MM.1S (cell line): ENCODE results near the gene TRPV2.
A peak's percentile ranks its signal among the peaks of the same experiment; 100 is the strongest.
"Not testable (repeated sequence)": the region's sequence is repeated elsewhere in the genome, so short reads cannot be mapped to it uniquely, and the experiment has no call there.

Experiments
- DNase-seq: peaks from one replicate; pipeline ENCODE4 v3.0.0-alpha.2; 2015
- H2AFZ ChIP-seq: fragments of 300-600 bp; sonication (generic); 2 replicates; pipeline ENCODE4 v1.6.0; 2016; ENCODE audit warnings: antibody characterized with exemption, low read length
- H3F3A ChIP-seq: fragments of 300-600 bp; sonication (generic); 2 replicates; pipeline ENCODE4 v1.6.1; 2016; ENCODE audit warnings: mild to moderate bottlenecking, antibody characterized with exemption, low read length, moderate library complexity, mixed read lengths; ENCODE audit not compliant: insufficient read depth
- H3K27ac ChIP-seq: fragments of 300-600 bp; sonication (generic); 2 replicates; pipeline ENCODE4 v1.5.1; 2016; ENCODE audit warnings: mild to moderate bottlenecking, low read length
- H3K27me3 ChIP-seq: fragments of 300-600 bp; sonication (generic); replicated peaks from 2 replicates; pipeline ENCODE4 v1.6.0; 2016; ENCODE audit warnings: low read length; ENCODE audit not compliant: insufficient read depth
- H3K36me3 ChIP-seq: fragments of 300-600 bp; sonication (generic); replicated peaks from 2 replicates; pipeline ENCODE4 v1.6.1; 2016; ENCODE audit warnings: mild to moderate bottlenecking, low read length, mixed read lengths; ENCODE audit not compliant: insufficient read depth
- H3K4me1 ChIP-seq: fragments of 300-600 bp; sonication (generic); 2 replicates; pipeline ENCODE4 v1.6.1; 2016; ENCODE audit warnings: low read length, mixed read lengths
- H3K4me2 ChIP-seq: fragments of 300-600 bp; sonication (generic); 2 replicates; pipeline ENCODE4 v1.6.0; 2016; ENCODE audit warnings: low read depth, low read length
- H3K4me3 ChIP-seq: fragments of 300-600 bp; sonication (generic); 2 replicates; pipeline ENCODE4 v1.5.1; 2016; ENCODE audit warnings: low read length, mixed read lengths
- H3K79me2 ChIP-seq: fragments of 300-600 bp; sonication (generic); 2 replicates; pipeline ENCODE4 v1.6.1; 2016; ENCODE audit warnings: mixed run types, low read length, mixed read lengths
- H3K9ac ChIP-seq: fragments of 300-600 bp; sonication (generic); 2 replicates; pipeline ENCODE4 v1.6.1; 2016; ENCODE audit warnings: low read length, mixed read lengths
- H3K9me2 ChIP-seq: fragments of 300-600 bp; sonication (generic); replicated peaks from 2 replicates; pipeline ENCODE4 v1.6.1; 2016; ENCODE audit warnings: mild to moderate bottlenecking, low read length, mixed read lengths; ENCODE audit not compliant: insufficient read depth
- H3K9me3 ChIP-seq: fragments of 300-600 bp; sonication (generic); replicated peaks from 2 replicates; pipeline ENCODE4 v1.6.1; 2016; ENCODE audit warnings: mild to moderate bottlenecking, low read length, mixed read lengths; ENCODE audit not compliant: insufficient read depth
- H4K20me1 ChIP-seq: fragments of 300-600 bp; sonication (generic); 2 replicates; pipeline ENCODE4 v1.6.1; 2016; ENCODE audit warnings: mild to moderate bottlenecking, low read length, moderate library complexity, mixed read lengths; ENCODE audit not compliant: insufficient read depth
- CTCF ChIP-seq: fragments of 300-600 bp; sonication (generic); IDR thresholded peaks from 2 replicates; pipeline ENCODE4 v1.5.1; 2016; ENCODE audit warnings: antibody characterized with exemption, low read length, mixed read lengths
- EZH2 ChIP-seq: fragments of 300-600 bp; sonication (generic); optimal IDR thresholded peaks from 2 replicates; pipeline ENCODE3; 2017; ENCODE audit warnings: low read depth, mild to moderate bottlenecking, antibody characterized with exemption, low read length, mixed read lengths
- EZH2phosphoT487 ChIP-seq: fragments of 300-600 bp; sonication (generic); IDR thresholded peaks from 2 replicates; pipeline ENCODE4 v1.6.1; 2018; ENCODE audit warnings: antibody characterized with exemption, low read length

Gene TRPV2

GRCh38 chr17:16383772-16384287 is 31.5 kb upstream of the TRPV2 start:
- TF ChIP-seq EZH2phosphoT487 (no peak), EZH2 (no peak), CTCF (no peak)
- Histone ChIP-seq H3K4me3 (no peak overlapping the region), H3K27me3 (no peaks in the 10 kb centered on the region), H3K9me2 (no peaks in the 10 kb centered on the region), H3K9ac (no peak overlapping the region), H3K9me3 (no peaks in the 10 kb centered on the region), H3K4me2 (no peak overlapping the region), H3K4me1 (no peaks in the 10 kb centered on the region), H2AFZ (no peak overlapping the region), H3K36me3 (no peaks in the 10 kb centered on the region; the same call in 1 of the 2 replicates), H3K27ac (no peak overlapping the region), H3K79me2 (peaks cover 12% of the 10 kb centered on the region), H4K20me1 (no peaks in the 10 kb centered on the region), H3F3A (peaks cover 14% of the 10 kb centered on the region; the same call in 1 of the 2 replicates)
- DNase-seq: no peak

GRCh38 chr17:16384557-16384956 is 30.8 kb upstream of the TRPV2 start:
- H3K4me2 ChIP-seq: no peak overlapping the region
- no peak for TF ChIP-seq EZH2
- TF ChIP-seq CTCF: no peak
- TF ChIP-seq EZH2phosphoT487: no peak

GRCh38 chr17:16386126-16386507 is 29.3 kb upstream of the TRPV2 start:
- H3K27ac ChIP-seq, H3K4me1 ChIP-seq, DNase-seq, H3K36me3 ChIP-seq, H4K20me1 ChIP-seq, H3K27me3 ChIP-seq, H3K9me3 ChIP-seq, H3K79me2 ChIP-seq, H3K9me2 ChIP-seq: not testable (repeated sequence)
- peak overlapping the region; percentile 61 for H3K4me3 ChIP-seq
- peak overlapping the region; percentile 77; the same call in 1 of the 2 replicates for H3K4me2 ChIP-seq
- H3K9ac ChIP-seq: peak overlapping the region; percentile 35; the same call in 1 of the 2 replicates
- H2AFZ ChIP-seq: peak overlapping the region; percentile 87
- peaks cover 14% of the 10 kb centered on the region; the same call in 1 of the 2 replicates for H3F3A ChIP-seq

More at GRCh38 chr17:16384557-16384956, 30.8 kb upstream of the TRPV2 start:
- Histone ChIP-seq H3F3A (peaks cover 14% of the 10 kb centered on the region; the same call in 1 of the 2 replicates), H3K79me2 (peaks cover 12% of the 10 kb centered on the region), H3K27me3 (no peaks in the 10 kb centered on the region), H3K9me3 (no peaks in the 10 kb centered on the region), H4K20me1 (no peaks in the 10 kb centered on the region), H2AFZ (no peak overlapping the region), H3K4me1 (no peaks in the 10 kb centered on the region), H3K9me2 (no peaks in the 10 kb centered on the region), H3K4me3 (no peak overlapping the region), H3K9ac (no peak overlapping the region), H3K36me3 (no peaks in the 10 kb centered on the region; the same call in 1 of the 2 replicates), H3K27ac (no peak overlapping the region)
- DNase-seq: no peak

GRCh38 chr17:16391451-16391850 is 23.9 kb upstream of the TRPV2 start:
- H3K36me3 ChIP-seq: no peaks in the 10 kb centered on the region
- H3K4me2 ChIP-seq: no peak overlapping the region
- no peak for DNase-seq
- no peak overlapping the region for H3K9ac ChIP-seq
- no peaks in the 10 kb centered on the region for H3K9me3 ChIP-seq
- H4K20me1 ChIP-seq: no peaks in the 10 kb centered on the region
- H3K79me2 ChIP-seq: no peaks in the 10 kb centered on the region
- H3K27me3 ChIP-seq: no peaks in the 10 kb centered on the region
- no peak for TF ChIP-seq CTCF
- H3K9me2 ChIP-seq: no peaks in the 10 kb centered on the region
- no peak overlapping the region for H3K27ac ChIP-seq
- no peaks in the 10 kb centered on the region for H3F3A ChIP-seq
- H3K4me3 ChIP-seq: no peak overlapping the region
- H2AFZ ChIP-seq: no peak overlapping the region
- no peaks in the 10 kb centered on the region for H3K4me1 ChIP-seq

- H3K36me3 ChIP-seq, H4K20me1 ChIP-seq, H3K9ac ChIP-seq, H3K27ac ChIP-seq, H3K27me3 ChIP-seq, H3K9me2 ChIP-seq, H3K4me3 ChIP-seq, DNase-seq, H3K4me1 ChIP-seq, H2AFZ ChIP-seq, H3F3A ChIP-seq, H3K9me3 ChIP-seq, H3K4me2 ChIP-seq, H3K79me2 ChIP-seq: not testable (repeated sequence)
These were observed 22.9 kb upstream of the TRPV2 start for GRCh38 chr17:16392491-16392890.

- H3F3A ChIP-seq, H3K27me3 ChIP-seq, H3K4me2 ChIP-seq, H3K4me3 ChIP-seq, H2AFZ ChIP-seq, DNase-seq, H3K79me2 ChIP-seq, H3K9me2 ChIP-seq, H3K9ac ChIP-seq, H3K36me3 ChIP-seq, H3K9me3 ChIP-seq, H4K20me1 ChIP-seq, H3K4me1 ChIP-seq, H3K27ac ChIP-seq: not testable (repeated sequence)
These were observed 19.5 kb upstream of the TRPV2 start for GRCh38 chr17:16395887-16396286.
